Measurements from ENCODE around the gene TRPM3. TPM values are rescaled to one million over a fixed set of nuclear protein-coding genes. Genes with fewer than 3 reads are reported as not detected.

Gene TRPM3
- total and polyA plus RNA-seq, 2 of the 8 experiments (the other 6 are each of a cell fraction or from before 2014, with no cell fraction given), result 2.4 to 10.9 TPM

GRCh38 chr9:70791936-70792335 lies 329.5 kb downstream of the TRPM3 start:
- no peak overlapping the region for H3K4me3 ChIP-seq (ENCODE audit: extremely low read depth in 1 of 4, insufficient read depth in 2 of 4, low read depth in 3 of 4, low read length in 4 of 4)
- H3K14ac ChIP-seq (ENCODE audit: insufficient read length), result no peak overlapping the region
- H4K91ac ChIP-seq (replicated peaks; ENCODE audit: insufficient read length, low read length), result no peak overlapping the region
- H2BK5ac ChIP-seq (ENCODE audit: low read depth, low read length), result no peak overlapping the region
- no peak overlapping the region for H2BK20ac ChIP-seq (ENCODE audit: low read length)
- no peak overlapping the region for H2BK120ac ChIP-seq (replicated peaks; ENCODE audit: low read depth, low read length)
- H4K8ac ChIP-seq (ENCODE audit: extremely low read depth, insufficient read depth, low read length), result no peak overlapping the region
- H2AK5ac ChIP-seq (ENCODE audit: low read depth, low read length), result no peak overlapping the region
- H3K4me2 ChIP-seq (ENCODE audit: insufficient read depth in 1 of 2, low read depth in 2 of 2, low read length in 2 of 2), result no peak overlapping the region
- H3K23me2 ChIP-seq (ENCODE audit: low read depth, low read length), result no peaks in the 10 kb centered on the region; the same call in 1 of the 2 replicates
- no peak overlapping the region for H2AFZ ChIP-seq (ENCODE audit: low read length)
- no peak overlapping the region for H4K5ac ChIP-seq (ENCODE audit: insufficient read length, low read depth, low read length)
- no peak overlapping the region for H3K18ac ChIP-seq (ENCODE audit: extremely low read depth, low read length)
- no peaks in the 10 kb centered on the region for H3K79me2 ChIP-seq (ENCODE audit: control insufficient read depth in 1 of 2, insufficient read depth in 2 of 2, low read length in 2 of 2)
- H3K23ac ChIP-seq (ENCODE audit: insufficient read length), result no peak overlapping the region
- no peak overlapping the region for H3K9ac ChIP-seq (replicated peaks in 1 of 4; ENCODE audit: extremely low read depth in 1 of 4, low read depth in 3 of 4, low read length in 3 of 4)
- no peaks in the 10 kb centered on the region for H3K27me3 ChIP-seq (replicated peaks in 1 of 4; ENCODE audit: control insufficient read depth in 3 of 4, extremely low read depth in 1 of 4, insufficient read depth in 3 of 4, low read length in 3 of 4)
- no peaks in the 10 kb centered on the region for H3K79me1 ChIP-seq (ENCODE audit: low read depth, low read length)
- DNase-seq (ENCODE audit: low read depth in 1 of 2, low spot score in 2 of 2), result no peak
- no peak overlapping the region for H3K27ac ChIP-seq (ENCODE audit: low read depth, low read length)
- no peak overlapping the region for H2BK12ac ChIP-seq (ENCODE audit: low read depth, low read length)
- H3K4ac ChIP-seq (replicated peaks; ENCODE audit: insufficient read length, low read depth, low read length), result no peak overlapping the region
- WGBS, 2 experiments (ENCODE audit: extremely low coverage in 1 of 2, insufficient coverage in 1 of 2, insufficient read length in 1 of 2, insufficient replicate concordance in 2 of 2, low coverage in 1 of 2, low lambda C conversion rate in 2 of 2, missing lambda C conversion rate in 1 of 2), result 85% methylated on average over 3 of the region's 3 CpGs; no CpG with 5 or more reads in 1 of the 2 experiments
- H2BK15ac ChIP-seq (ENCODE audit: low read length), result no peak overlapping the region
- H3K56ac ChIP-seq (replicated peaks; ENCODE audit: insufficient read length, low read depth, low read length), result no peak overlapping the region
- no peaks in the 10 kb centered on the region for H3K9me3 ChIP-seq (ENCODE audit: insufficient read depth in 2 of 2, low read depth in 1 of 2, low read length in 1 of 2)
- H3K4me1 ChIP-seq (replicated peaks in 1 of 4; ENCODE audit: control insufficient read depth in 3 of 4, insufficient read depth in 4 of 4, low read length in 3 of 4), result no peaks in the 10 kb centered on the region
- POLR2A ChIA-PET (ENCODE audit: partially characterized antibody), result no interaction called here
- FAIRE-seq, result no peak
- 0 out of 8 replicates have a peak, but pooled peaks cover 0 to 3% (median 0%) of the 10 kb centered on the region in 4 experiments for H3K36me3 ChIP-seq (ENCODE audit: control insufficient read depth in 2 of 4, insufficient read depth in 4 of 4, low read length in 3 of 4)
- CTCF ChIA-PET (ENCODE audit: partially characterized antibody), result interaction anchor here (1.6 kb wide), 1 partner anchor 53 kb away, joined by 3 read pairs; no protein-coding TSS in a partner anchor
- H4K20me1 ChIP-seq (replicated peaks in 1 of 2; ENCODE audit: control insufficient read depth in 1 of 2, insufficient read depth in 2 of 2, low read length in 2 of 2), result no peaks in the 10 kb centered on the region
- TF ChIP-seq SIX5 (IDR thresholded peaks at IDR 0.05; ENCODE audit: low read depth, low read length), result no peak
- no peak for TF ChIP-seq CBX8 (IDR thresholded peaks at IDR 0.05; ENCODE audit: borderline replicate concordance, low read depth, low read length)
- no peak for TF ChIP-seq CHD2 (IDR thresholded peaks at IDR 0.05; ENCODE audit: low read length)
- TF ChIP-seq EP300 (IDR thresholded peaks at IDR 0.05; ENCODE audit: borderline replicate concordance in 1 of 2, low read depth in 2 of 2, low read length in 2 of 2), result no peak
- TF ChIP-seq MAFK (IDR thresholded peaks at IDR 0.05; ENCODE audit: low read depth, low read length), result no peak
- TF ChIP-seq FOSL1 (IDR thresholded peaks at IDR 0.05; ENCODE audit: insufficient read depth, low read depth, low read length), result no peak
- no peak for TF ChIP-seq SIRT6 (IDR thresholded peaks at IDR 0.05; ENCODE audit: low read length)
- TF ChIP-seq KDM5A (IDR thresholded peaks at IDR 0.05; ENCODE audit: low read length), result no peak
- TF ChIP-seq JUN (IDR thresholded peaks at IDR 0.05; ENCODE audit: low read depth, low read length), result no peak
- TF ChIP-seq CTCF (IDR thresholded peaks at IDR 0.05; ENCODE audit: control extremely low read depth in 1 of 3, insufficient read depth in 1 of 3, low read depth in 1 of 3, low read length in 3 of 3), result no peak
- no peak for TF ChIP-seq HDAC2 (IDR thresholded peaks at IDR 0.05; ENCODE audit: borderline replicate concordance in 1 of 2, low read depth in 2 of 2, low read length in 2 of 2)
- no peak for TF ChIP-seq POU5F1 (IDR thresholded peaks at IDR 0.05; ENCODE audit: low read depth, low read length)

All from H1 (cell line).